Measurements from ENCODE around the gene ZC3H12D.
"Not testable (repeated sequence)": the region's sequence is repeated elsewhere in the genome, so short reads cannot be mapped to it uniquely, and the experiment has no call there.

The ZC3H12D gene

DNA sequence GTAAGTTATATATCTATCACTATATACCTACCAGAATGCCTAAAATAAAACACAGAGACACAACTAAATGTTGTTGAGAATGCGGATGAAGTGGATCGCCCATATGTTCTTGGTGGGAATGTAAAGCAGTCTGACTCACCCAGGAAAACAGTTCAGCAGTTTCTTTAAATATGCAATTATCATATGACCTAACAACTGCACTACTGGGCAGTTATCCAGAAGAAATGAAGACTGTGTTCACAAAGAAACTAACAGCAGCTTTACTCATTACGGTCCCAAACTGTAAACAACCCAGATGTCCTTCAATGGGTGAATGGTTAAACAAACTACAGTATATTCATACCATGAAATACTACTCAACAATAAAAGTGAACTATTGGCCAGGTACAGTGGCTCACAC is 14.3 kb upstream of the ZC3H12D start:
- no peak overlapping the region for H3K4me3 ChIP-seq (ENCODE audit: low read length)

DNA sequence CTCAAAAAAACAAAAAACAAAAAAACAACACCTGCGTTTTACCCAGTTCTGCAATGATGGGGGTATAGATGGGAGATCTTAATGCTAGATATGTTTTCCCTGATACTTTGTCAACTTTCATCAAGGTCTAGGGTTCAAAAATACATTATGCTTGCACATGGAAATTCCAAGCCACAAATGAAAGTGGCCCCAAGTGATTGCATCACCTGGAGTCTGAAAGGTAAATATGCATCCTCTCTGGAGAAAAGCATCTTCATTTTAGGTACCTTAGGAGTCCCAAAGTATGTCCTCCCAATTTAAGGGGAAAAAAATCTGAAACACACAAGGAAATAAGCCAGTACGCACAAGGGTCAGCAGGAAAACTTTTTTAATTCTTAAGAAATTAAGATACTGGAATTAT is 12.6 kb upstream of the ZC3H12D start:
- no peaks in the 10 kb centered on the region for H3K9me3 ChIP-seq (replicated peaks; ENCODE audit: low read length)
- H3K4me2 ChIP-seq (ENCODE audit: low read length), result no peak overlapping the region
- no peak overlapping the region for H3K4me3 ChIP-seq (ENCODE audit: low read length)
- H3K9ac ChIP-seq (ENCODE audit: low read depth, low read length), result no peak overlapping the region
- no peaks in the 10 kb centered on the region for H3K27me3 ChIP-seq (ENCODE audit: control insufficient read depth, insufficient read depth, low read length)
- H3K4me1 ChIP-seq (ENCODE audit: control insufficient read depth, insufficient read depth, low read length), result peaks cover 18% of the 10 kb centered on the region
- H3K36me3 ChIP-seq (ENCODE audit: insufficient read depth, low read length), result no peaks in the 10 kb centered on the region

More for the DNA sequence above, 14.3 kb upstream of the ZC3H12D start:
- Histone ChIP-seq H3K9me3 (replicated peaks; ENCODE audit: low read length) (no peaks in the 10 kb centered on the region), H3K9ac (ENCODE audit: low read depth, low read length) (no peak overlapping the region), H3K36me3 (ENCODE audit: insufficient read depth, low read length) (peaks cover under 1% of the 10 kb centered on the region), H3K4me2 (ENCODE audit: low read length) (no peak overlapping the region), H3K27me3 (ENCODE audit: control insufficient read depth, insufficient read depth, low read length) (no peaks in the 10 kb centered on the region), H3K4me1 (ENCODE audit: control insufficient read depth, insufficient read depth, low read length) (peaks cover 18% of the 10 kb centered on the region)

GRCh38 chr6:149496597-149496996 is 11.8 kb upstream of the ZC3H12D start:
- not testable (repeated sequence) for H3K4me3 ChIP-seq (ENCODE audit: low read length); H3K27me3 ChIP-seq (ENCODE audit: control insufficient read depth, insufficient read depth, low read length); H3K4me2 ChIP-seq (ENCODE audit: low read length); H3K9me3 ChIP-seq (replicated peaks; ENCODE audit: low read length); H3K9ac ChIP-seq (ENCODE audit: low read depth, low read length); H3K36me3 ChIP-seq (ENCODE audit: insufficient read depth, low read length)
- H3K4me1 ChIP-seq (ENCODE audit: control insufficient read depth, insufficient read depth, low read length), result peaks cover 18% of the 10 kb centered on the region

DNA sequence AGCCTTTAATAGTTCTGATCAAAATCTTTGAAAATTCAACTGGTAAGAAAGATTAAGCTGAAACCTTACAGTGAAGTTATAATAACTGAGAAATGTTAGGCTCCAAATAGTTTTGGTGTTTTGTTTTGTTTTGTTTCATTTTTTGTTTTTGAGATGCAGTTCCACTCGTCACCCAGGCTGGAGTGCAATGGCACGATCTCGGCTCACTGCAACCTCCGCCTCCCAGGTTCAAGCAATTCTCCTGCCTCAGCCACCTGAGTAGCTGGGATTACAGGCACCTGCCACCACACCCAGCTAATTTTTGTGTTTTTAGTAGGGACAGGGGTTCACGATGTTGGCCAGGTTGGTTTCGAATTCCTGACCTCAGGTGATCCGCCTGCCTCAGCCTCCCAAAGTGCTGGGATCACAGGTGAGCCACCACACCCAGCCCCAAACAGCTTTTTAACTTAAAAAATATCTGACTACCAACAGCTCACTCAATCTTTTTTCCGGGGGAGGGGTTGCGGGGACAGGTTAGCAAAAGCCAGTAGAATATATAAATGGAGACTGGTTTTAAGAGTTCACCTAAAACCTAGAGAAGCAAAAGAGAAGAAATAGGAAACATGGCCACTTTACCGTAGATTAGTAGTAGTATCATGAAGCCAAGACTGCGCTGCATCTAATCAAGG is 10.7 kb upstream of the ZC3H12D start:
- H3K9ac ChIP-seq (ENCODE audit: low read depth, low read length); H3K36me3 ChIP-seq (ENCODE audit: insufficient read depth, low read length); H3K4me3 ChIP-seq (ENCODE audit: low read length); H3K4me2 ChIP-seq (ENCODE audit: low read length); H3K27me3 ChIP-seq (ENCODE audit: control insufficient read depth, insufficient read depth, low read length); H3K9me3 ChIP-seq (replicated peaks; ENCODE audit: low read length): not testable (repeated sequence)
- peaks cover 18% of the 10 kb centered on the region for H3K4me1 ChIP-seq (ENCODE audit: control insufficient read depth, insufficient read depth, low read length)

DNA sequence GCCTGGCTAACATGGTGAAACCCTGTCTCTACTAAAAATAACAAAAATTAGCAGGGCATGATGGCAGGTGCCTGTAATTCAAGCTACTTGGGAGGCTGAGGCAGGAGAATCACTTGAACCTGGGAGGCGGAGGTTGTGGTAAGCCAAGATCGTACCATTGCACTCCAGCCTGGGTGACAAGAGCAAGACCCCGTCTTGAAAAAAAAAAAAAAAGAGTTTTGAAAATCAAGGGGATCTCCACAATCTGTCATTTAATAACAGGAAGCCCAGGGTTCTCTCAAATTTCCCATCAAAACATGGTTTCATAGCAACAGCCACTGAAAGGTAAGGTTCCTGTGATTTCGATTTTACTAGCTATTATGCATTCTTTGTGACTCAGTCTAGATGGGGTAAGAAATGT is 10.0 kb upstream of the ZC3H12D start:
- H3K36me3 ChIP-seq (ENCODE audit: insufficient read depth, low read length); H3K4me3 ChIP-seq (ENCODE audit: low read length); H3K9ac ChIP-seq (ENCODE audit: low read depth, low read length); H3K9me3 ChIP-seq (replicated peaks; ENCODE audit: low read length); H3K4me2 ChIP-seq (ENCODE audit: low read length); H3K27me3 ChIP-seq (ENCODE audit: control insufficient read depth, insufficient read depth, low read length): not testable (repeated sequence)
- peaks cover 18% of the 10 kb centered on the region for H3K4me1 ChIP-seq (ENCODE audit: control insufficient read depth, insufficient read depth, low read length)

- H3K27me3 ChIP-seq (ENCODE audit: control insufficient read depth, insufficient read depth, low read length), result no peaks in the 10 kb centered on the region
- H3K4me1 ChIP-seq (ENCODE audit: control insufficient read depth, insufficient read depth, low read length), result peaks cover 9% of the 10 kb centered on the region
- H3K4me2 ChIP-seq (ENCODE audit: low read length), result no peak overlapping the region
- no peaks in the 10 kb centered on the region for H3K9me3 ChIP-seq (replicated peaks; ENCODE audit: low read length)
- no peak overlapping the region for H3K4me3 ChIP-seq (ENCODE audit: low read length)
- no peak overlapping the region for H3K9ac ChIP-seq (ENCODE audit: low read depth, low read length)
- H3K36me3 ChIP-seq (ENCODE audit: insufficient read depth, low read length), result no peaks in the 10 kb centered on the region
These were observed 9.0 kb upstream of the ZC3H12D start for GRCh38 chr6:149493761-149494320.

GRCh38 chr6:149492798-149493343 is 8.1 kb upstream of the ZC3H12D start:
- Histone ChIP-seq H3K9me3 (replicated peaks; ENCODE audit: low read length) (no peaks in the 10 kb centered on the region), H3K4me3 (ENCODE audit: low read length) (no peak overlapping the region), H3K27me3 (ENCODE audit: control insufficient read depth, insufficient read depth, low read length) (no peaks in the 10 kb centered on the region)

GRCh38 chr6:149489967-149490366 is 5.2 kb upstream of the ZC3H12D start:
- H3K36me3 ChIP-seq (ENCODE audit: insufficient read depth, low read length), result no peaks in the 10 kb centered on the region
- no peaks in the 10 kb centered on the region for H3K27me3 ChIP-seq (ENCODE audit: control insufficient read depth, insufficient read depth, low read length)
- H3K4me3 ChIP-seq (ENCODE audit: low read length), result no peak overlapping the region
- no peaks in the 10 kb centered on the region for H3K9me3 ChIP-seq (replicated peaks; ENCODE audit: low read length)
- H3K4me2 ChIP-seq (ENCODE audit: low read length), result no peak overlapping the region
- no peak overlapping the region for H3K9ac ChIP-seq (ENCODE audit: low read depth, low read length)
- H3K4me1 ChIP-seq (ENCODE audit: control insufficient read depth, insufficient read depth, low read length), result peaks cover 7% of the 10 kb centered on the region

More at GRCh38 chr6:149492798-149493343, 8.1 kb upstream of the ZC3H12D start:
- Histone ChIP-seq H3K4me2 (ENCODE audit: low read length) (no peak overlapping the region), H3K9ac (ENCODE audit: low read depth, low read length) (no peak overlapping the region), H3K4me1 (ENCODE audit: control insufficient read depth, insufficient read depth, low read length) (peaks cover 3% of the 10 kb centered on the region), H3K36me3 (ENCODE audit: insufficient read depth, low read length) (no peaks in the 10 kb centered on the region)

GRCh38 chr6:149488815-149489214 is 4.0 kb upstream of the ZC3H12D start:
- Histone ChIP-seq H3K4me2 (ENCODE audit: low read length) (no peak overlapping the region), H3K4me3 (ENCODE audit: low read length) (no peak overlapping the region), H3K36me3 (ENCODE audit: insufficient read depth, low read length) (no peaks in the 10 kb centered on the region), H3K9me3 (replicated peaks; ENCODE audit: low read length) (no peaks in the 10 kb centered on the region), H3K27me3 (ENCODE audit: control insufficient read depth, insufficient read depth, low read length) (no peaks in the 10 kb centered on the region), H3K4me1 (ENCODE audit: control insufficient read depth, insufficient read depth, low read length) (peaks cover 14% of the 10 kb centered on the region), H3K9ac (ENCODE audit: low read depth, low read length) (no peak overlapping the region)

DNA sequence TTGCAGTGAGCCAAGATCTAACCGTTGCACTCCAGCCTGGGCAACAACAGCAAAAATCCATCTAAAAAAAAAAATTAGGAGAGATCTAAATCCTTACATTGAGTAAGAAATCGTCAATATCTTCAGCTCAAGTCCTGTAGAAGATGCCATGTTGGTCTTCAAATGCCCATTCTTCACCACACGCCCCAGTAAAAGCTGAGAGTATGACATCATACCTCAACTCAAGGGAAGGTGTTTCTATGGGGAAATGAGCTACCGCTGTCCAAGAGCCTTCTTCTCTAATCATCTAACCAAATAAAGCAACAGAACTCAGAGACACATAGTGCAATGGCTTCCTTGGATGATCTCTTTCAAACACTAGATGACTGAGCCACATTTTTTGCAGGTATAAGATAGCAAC is 2.5 kb upstream of the ZC3H12D start:
- no peak overlapping the region for H3K4me3 ChIP-seq (ENCODE audit: low read length)
- H3K4me1 ChIP-seq (ENCODE audit: control insufficient read depth, insufficient read depth, low read length), result peaks cover 14% of the 10 kb centered on the region
- H3K9me3 ChIP-seq (replicated peaks; ENCODE audit: low read length), result no peaks in the 10 kb centered on the region
- no peaks in the 10 kb centered on the region for H3K36me3 ChIP-seq (ENCODE audit: insufficient read depth, low read length)
- no peaks in the 10 kb centered on the region for H3K27me3 ChIP-seq (ENCODE audit: control insufficient read depth, insufficient read depth, low read length)
- no peak overlapping the region for H3K4me2 ChIP-seq (ENCODE audit: low read length)
- no peak overlapping the region for H3K9ac ChIP-seq (ENCODE audit: low read depth, low read length)

DNA sequence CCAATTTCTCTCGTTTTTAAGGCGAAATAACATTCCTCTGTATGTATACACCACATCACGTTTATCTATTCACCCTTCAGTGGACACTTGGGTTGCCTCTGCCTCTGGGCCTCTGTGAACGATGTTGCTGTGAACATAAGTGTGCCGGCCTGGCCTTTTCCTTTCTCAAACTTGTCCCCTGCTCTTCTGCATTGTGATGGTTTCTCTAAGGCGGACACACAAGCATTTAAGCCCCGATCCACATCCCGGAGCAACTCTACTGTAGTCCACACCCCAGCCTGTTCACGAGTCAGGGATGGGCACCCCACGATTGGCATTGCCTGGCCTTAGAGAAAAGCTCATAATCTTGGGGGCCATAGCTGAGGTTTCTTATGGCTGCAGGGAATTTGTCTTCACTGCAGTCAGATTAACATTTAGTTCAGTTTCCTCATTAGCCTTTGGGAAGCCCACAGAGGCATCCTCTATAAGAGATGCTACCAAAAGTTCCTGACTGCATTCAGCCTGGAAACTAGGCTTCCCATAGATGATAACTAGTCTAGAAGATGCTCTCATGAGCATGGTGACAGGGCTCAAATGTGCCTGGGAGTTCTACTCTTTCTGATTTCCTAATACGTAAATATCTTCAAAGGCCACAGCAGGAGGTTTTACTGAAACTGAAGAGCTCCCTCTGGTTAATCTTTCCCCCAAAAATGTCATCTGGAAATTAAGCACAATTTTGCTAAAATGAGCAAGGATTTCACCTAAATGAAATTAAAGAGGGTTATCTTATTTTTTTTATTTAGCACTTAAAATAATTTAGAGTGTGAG is 762 bp downstream of the ZC3H12D start:
- peak overlapping the region; percentile 78 for H3K4me2 ChIP-seq (ENCODE audit: low read length)
- H3K36me3 ChIP-seq (ENCODE audit: insufficient read depth, low read length), result no peaks in the 10 kb centered on the region
- no peaks in the 10 kb centered on the region for H3K27me3 ChIP-seq (ENCODE audit: control insufficient read depth, insufficient read depth, low read length)
- no peaks in the 10 kb centered on the region for H3K9me3 ChIP-seq (replicated peaks; ENCODE audit: low read length)
- peaks cover 14% of the 10 kb centered on the region for H3K4me1 ChIP-seq (ENCODE audit: control insufficient read depth, insufficient read depth, low read length)
- H3K9ac ChIP-seq (ENCODE audit: low read depth, low read length), result no peak overlapping the region
- H3K4me3 ChIP-seq (ENCODE audit: low read length), result no peak overlapping the region
